GM10847 (cell line): ENCODE data around the gene ASB2.

Experiments
- POLR2A ChIP-seq: IDR thresholded peaks from 2 replicates; pipeline ENCODE4 v1.6.1; 2011; ENCODE audit not compliant: insufficient read length; ENCODE audit errors: extremely low read depth

Gene ASB2

GRCh38 chr14:93939304-93940229 is 36.8 kb downstream of the ASB2 start:
- no peak for TF ChIP-seq POLR2A

GRCh38 chr14:93938751-93939303 is 37.5 kb downstream of the ASB2 start:
- no peak for TF ChIP-seq POLR2A

GRCh38 chr14:93937519-93937918 is 38.9 kb downstream of the ASB2 start:
- no peak for TF ChIP-seq POLR2A

- no peak for TF ChIP-seq POLR2A
These were observed 39.4 kb downstream of the ASB2 start for GRCh38 chr14:93936926-93937325.

GRCh38 chr14:93936245-93936644 is 40.1 kb downstream of the ASB2 start:
- TF ChIP-seq POLR2A, result no peak

GRCh38 chr14:93935213-93935612 is 41.2 kb downstream of the ASB2 start:
- no peak for TF ChIP-seq POLR2A

- no peak for TF ChIP-seq POLR2A
These were observed 43.7 kb downstream of the ASB2 start for GRCh38 chr14:93932642-93933041.

GRCh38 chr14:93930989-93931307 is 45.4 kb downstream of the ASB2 start:
- TF ChIP-seq POLR2A, result no peak

- no peak for TF ChIP-seq POLR2A
These were observed 45.9 kb downstream of the ASB2 start for GRCh38 chr14:93930296-93930988.

GRCh38 chr14:93929657-93930056 is 46.7 kb downstream of the ASB2 start:
- TF ChIP-seq POLR2A, result no peak

GRCh38 chr14:93929048-93929535 is 47.3 kb downstream of the ASB2 start:
- TF ChIP-seq POLR2A, result no peak

- TF ChIP-seq POLR2A, result no peak
These were observed 48.0 kb downstream of the ASB2 start for GRCh38 chr14:93928184-93929047.

- TF ChIP-seq POLR2A, result no peak
These were observed 48.6 kb downstream of the ASB2 start for GRCh38 chr14:93927800-93928145.

GRCh38 chr14:93926873-93927799 is 49.2 kb downstream of the ASB2 start, which contains the start of gene FAM181A:
TSS of gene FAM181A (plus strand) at chr14:93927344. CDS start at chr14:93928286, 942 bp downstream.
- TF ChIP-seq POLR2A, result no peak
